ENCODE data around the gene KRTAP12-2. TPM values are rescaled to one million over a fixed set of nuclear protein-coding genes. Genes with fewer than 3 reads are reported as not detected.

Gene KRTAP12-2
- total RNA-seq, 4 donors from 2014 or later, result not detected

GRCh38 chr21:44626262-44626661, 40.5 kb downstream of the KRTAP12-2 start:
- Histone ChIP-seq H3K4me3 (no peak overlapping the region), H3K4me1 (no peaks in the 10 kb centered on the region), H3K36me3 (no peaks in the 10 kb centered on the region), H3K27me3 (peaks cover 39% of the 10 kb centered on the region), H3K9me3 (peaks cover 0 to 54% (median 0%) of the 10 kb centered on the region in 3 donors), H3K27ac (no peak overlapping the region)
- ATAC-seq, result no peak
- 70 to 80% methylated on average over 1 to 7 of the region's 10 CpGs for WGBS, 2 donors (ENCODE audit: low coverage in 1 of 2)
- TF ChIP-seq POLR2A (IDR thresholded peaks at IDR 0.05) (no peak), EP300 (IDR thresholded peaks at IDR 0.05) (no peak), CTCF (IDR thresholded peaks at IDR 0.05) (no peak), POLR2AphosphoS5 (IDR thresholded peaks at IDR 0.05) (no peak)

DNA sequence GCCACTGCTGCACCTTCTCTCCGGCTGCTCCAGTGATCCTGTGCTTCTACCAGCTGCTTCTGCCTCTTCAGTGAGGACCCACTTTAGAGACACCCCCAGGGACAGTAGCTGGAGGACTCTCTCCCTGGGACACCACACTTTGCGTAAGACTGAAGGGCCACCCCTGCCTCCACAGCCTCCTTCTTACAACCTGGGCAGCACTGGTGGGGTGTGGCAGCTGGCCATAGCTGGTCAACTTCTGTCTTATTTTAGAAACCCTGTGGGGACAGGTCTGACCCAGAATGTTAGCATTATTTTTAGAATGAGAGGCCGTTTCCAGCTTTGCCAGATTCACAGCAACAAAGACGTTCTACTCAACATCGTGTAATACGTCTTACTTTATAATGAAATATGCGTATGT, 41.0 kb downstream of the KRTAP12-2 start:
- no peak overlapping the region for H3K4me3 ChIP-seq
- no peaks in the 10 kb centered on the region for H3K4me1 ChIP-seq
- WGBS, 2 donors (ENCODE audit: low coverage in 1 of 2), result 70 to 79% methylated on average over 5 to 6 of the region's 7 CpGs
- ATAC-seq, result no peak
- H3K27ac ChIP-seq, result no peak overlapping the region
- peaks cover 0 to 48% (median 0%) of the 10 kb centered on the region in 3 donors for H3K9me3 ChIP-seq
- no peak for TF ChIP-seq EP300 (IDR thresholded peaks at IDR 0.05)
- no peak for TF ChIP-seq POLR2A (IDR thresholded peaks at IDR 0.05)
- no peak for TF ChIP-seq CTCF (IDR thresholded peaks at IDR 0.05)
- no peak for TF ChIP-seq POLR2AphosphoS5 (IDR thresholded peaks at IDR 0.05)
- no peaks in the 10 kb centered on the region for H3K36me3 ChIP-seq
- H3K27me3 ChIP-seq, result peaks cover 39% of the 10 kb centered on the region

DNA sequence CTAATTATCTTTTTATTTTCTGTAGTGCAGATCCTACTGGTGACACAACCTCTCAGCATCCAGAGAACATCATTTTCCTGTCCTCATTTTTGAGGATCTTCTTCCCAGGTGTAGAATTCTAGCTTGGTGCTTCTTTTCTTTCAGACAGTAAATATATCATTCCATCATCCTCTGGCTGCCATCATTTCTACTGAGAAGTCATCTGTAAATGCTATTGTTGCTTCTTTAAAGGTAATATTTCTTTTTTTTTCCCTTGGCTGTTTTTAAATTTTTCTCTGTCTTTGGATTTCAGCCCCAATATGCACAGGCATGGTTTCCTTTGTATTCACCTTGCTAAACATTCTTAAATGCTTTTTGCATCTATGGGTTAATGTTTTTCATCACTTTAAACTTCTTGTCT, 43.2 kb downstream of the KRTAP12-2 start:
- Histone ChIP-seq H3K4me1 (no peaks in the 10 kb centered on the region), H3K4me3 (no peak overlapping the region), H3K9me3 (peaks cover 0 to 46% (median 0%) of the 10 kb centered on the region in 3 donors), H3K27me3 (peaks cover 27% of the 10 kb centered on the region), H3K36me3 (no peaks in the 10 kb centered on the region), H3K27ac (no peak overlapping the region)
- no peak for TF ChIP-seq CTCF (IDR thresholded peaks at IDR 0.05)
- no peak for TF ChIP-seq EP300 (IDR thresholded peaks at IDR 0.05)
- no peak for TF ChIP-seq POLR2A (IDR thresholded peaks at IDR 0.05)
- no peak for TF ChIP-seq POLR2AphosphoS5 (IDR thresholded peaks at IDR 0.05)
- ATAC-seq, result no peak

DNA sequence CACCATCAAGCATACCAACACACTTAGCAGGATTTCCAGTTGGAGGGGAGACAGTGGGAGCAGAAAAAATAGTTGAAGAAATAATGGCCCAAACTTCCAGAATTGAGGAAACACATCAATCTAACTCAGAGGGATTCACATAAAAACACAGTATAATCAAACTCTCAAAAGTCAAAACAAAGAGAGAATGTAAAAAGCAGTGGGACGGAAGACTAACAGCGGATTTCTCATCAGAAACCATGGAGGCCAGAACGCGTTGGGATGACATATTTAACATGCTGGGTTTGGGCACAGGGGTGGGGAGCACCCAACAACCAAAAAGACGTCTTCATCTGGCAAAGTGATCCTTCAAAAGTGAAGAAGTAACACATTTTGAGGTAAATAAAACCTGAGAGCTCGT, 46.8 kb downstream of the KRTAP12-2 start:
- H3K27me3 ChIP-seq, result peaks cover 28% of the 10 kb centered on the region
- no peak overlapping the region for H3K4me3 ChIP-seq
- no peaks in the 10 kb centered on the region for H3K36me3 ChIP-seq
- peaks cover 0 to 43% (median 0%) of the 10 kb centered on the region in 3 donors for H3K9me3 ChIP-seq
- WGBS, 2 donors (ENCODE audit: low coverage in 1 of 2), result 83 to 88% methylated on average over 6 of the region's 6 CpGs
- H3K27ac ChIP-seq, result no peak overlapping the region
- no peaks in the 10 kb centered on the region for H3K4me1 ChIP-seq
- no peak for ATAC-seq
- no peak for TF ChIP-seq POLR2A (IDR thresholded peaks at IDR 0.05)
- TF ChIP-seq EP300 (IDR thresholded peaks at IDR 0.05), result no peak
- TF ChIP-seq POLR2AphosphoS5 (IDR thresholded peaks at IDR 0.05), result no peak
- TF ChIP-seq CTCF (IDR thresholded peaks at IDR 0.05), result no peak

DNA sequence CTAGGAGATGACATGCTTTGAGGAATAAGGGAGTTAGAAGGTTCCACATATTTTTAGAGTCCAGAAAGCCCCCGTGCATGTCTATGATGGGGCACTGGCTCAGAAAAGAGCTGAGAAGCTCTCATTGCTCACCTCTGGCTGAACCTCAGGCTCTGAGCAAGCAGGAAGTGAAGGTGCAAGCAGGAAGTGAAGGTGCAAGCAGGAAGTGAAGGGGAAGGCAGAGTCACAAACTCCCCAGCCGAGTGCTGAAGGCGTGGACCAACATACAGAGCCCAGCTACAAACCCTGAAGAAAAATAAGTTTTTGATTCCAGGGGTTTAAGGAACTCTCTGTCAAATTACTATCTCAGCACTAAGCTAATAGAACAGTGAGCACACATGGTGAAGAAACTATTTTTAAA, 47.8 kb downstream of the KRTAP12-2 start:
- peaks cover 0 to 34% (median 0%) of the 10 kb centered on the region in 3 donors for H3K9me3 ChIP-seq
- no peak overlapping the region for H3K4me3 ChIP-seq
- no peak for ATAC-seq
- peaks cover 38% of the 10 kb centered on the region for H3K27me3 ChIP-seq
- no peaks in the 10 kb centered on the region for H3K36me3 ChIP-seq
- 40 to 52% methylated on average over 2 to 3 of the region's 3 CpGs for WGBS, 2 donors (ENCODE audit: low coverage in 1 of 2)
- TF ChIP-seq POLR2A (IDR thresholded peaks at IDR 0.05), result no peak
- no peak for TF ChIP-seq EP300 (IDR thresholded peaks at IDR 0.05)
- no peak for TF ChIP-seq CTCF (IDR thresholded peaks at IDR 0.05)
- TF ChIP-seq POLR2AphosphoS5 (IDR thresholded peaks at IDR 0.05), result no peak
- no peaks in the 10 kb centered on the region for H3K4me1 ChIP-seq
- H3K27ac ChIP-seq, result no peak overlapping the region
